ENCODE measurements around the gene CTDSP2. TPM values are rescaled to one million over a fixed set of nuclear protein-coding genes. Genes with fewer than 3 reads are reported as not detected.
A peak's percentile ranks its signal among the peaks of the same experiment; 100 is the strongest.
"Not testable (repeated sequence)": the region's sequence is repeated elsewhere in the genome, so short reads cannot be mapped to it uniquely, and the experiment has no call there.

The CTDSP2 gene
- total and polyA plus RNA-seq, 2 of the 8 experiments (the other 6 are each of a cell fraction or from before 2014, with no cell fraction given) = 71.3 to 91.7 TPM

GRCh38 chr12:57886964-57887363 is 40.4 kb upstream of the CTDSP2 start:
- not testable (repeated sequence) for H3K56ac ChIP-seq (replicated peaks; ENCODE audit: insufficient read length, low read depth, low read length); FAIRE-seq; H4K5ac ChIP-seq (ENCODE audit: insufficient read length, low read depth, low read length); H2BK20ac ChIP-seq (ENCODE audit: low read length); H4K8ac ChIP-seq (ENCODE audit: extremely low read depth, insufficient read depth, low read length); H3K9me3 ChIP-seq (ENCODE audit: insufficient read depth in 2 of 2, low read depth in 1 of 2, low read length in 1 of 2); H3K79me2 ChIP-seq (ENCODE audit: control insufficient read depth in 1 of 2, insufficient read depth in 2 of 2, low read length in 2 of 2); H3K14ac ChIP-seq (ENCODE audit: insufficient read length); H4K91ac ChIP-seq (replicated peaks; ENCODE audit: insufficient read length, low read length); DNase-seq (ENCODE audit: low read depth in 1 of 2, low spot score in 2 of 2); H2AK5ac ChIP-seq (ENCODE audit: low read depth, low read length); H3K23me2 ChIP-seq (ENCODE audit: low read depth, low read length); H3K36me3 ChIP-seq (ENCODE audit: control insufficient read depth in 2 of 4, insufficient read depth in 4 of 4, low read length in 3 of 4); H3K23ac ChIP-seq (ENCODE audit: insufficient read length); H2BK15ac ChIP-seq (ENCODE audit: low read length); H3K4me2 ChIP-seq (ENCODE audit: insufficient read depth in 1 of 2, low read depth in 2 of 2, low read length in 2 of 2); H2BK5ac ChIP-seq (ENCODE audit: low read depth, low read length); H3K27ac ChIP-seq (ENCODE audit: low read depth, low read length); H3K4ac ChIP-seq (replicated peaks; ENCODE audit: insufficient read length, low read depth, low read length); H3K4me3 ChIP-seq (ENCODE audit: extremely low read depth in 1 of 4, insufficient read depth in 2 of 4, low read depth in 3 of 4, low read length in 4 of 4); H2AFZ ChIP-seq (ENCODE audit: low read length); H3K27me3 ChIP-seq (replicated peaks in 1 of 4; ENCODE audit: control insufficient read depth in 3 of 4, extremely low read depth in 1 of 4, insufficient read depth in 3 of 4, low read length in 3 of 4); H2BK120ac ChIP-seq (replicated peaks; ENCODE audit: low read depth, low read length); H3K9ac ChIP-seq (replicated peaks in 1 of 4; ENCODE audit: extremely low read depth in 1 of 4, low read depth in 3 of 4, low read length in 3 of 4); H3K79me1 ChIP-seq (ENCODE audit: low read depth, low read length); H3K18ac ChIP-seq (ENCODE audit: extremely low read depth, low read length); H4K20me1 ChIP-seq (replicated peaks in 1 of 2; ENCODE audit: control insufficient read depth in 1 of 2, insufficient read depth in 2 of 2, low read length in 2 of 2)
- WGBS, 2 experiments (ENCODE audit: extremely low coverage in 1 of 2, insufficient coverage in 1 of 2, insufficient read length in 1 of 2, insufficient replicate concordance in 2 of 2, low coverage in 1 of 2, low lambda C conversion rate in 2 of 2, missing lambda C conversion rate in 1 of 2) = 83% methylated on average over 4 of the region's 4 CpGs; no CpG with 5 or more reads in 1 of the 2 experiments
- ChIA-PET CTCF (ENCODE audit: partially characterized antibody) (interaction anchor here (0.9 to 4.4 kb wide), 7 partner anchors 10 to 74 kb away, joined by 3 to 26 read pairs (median 5); no protein-coding TSS in a partner anchor), POLR2A (ENCODE audit: partially characterized antibody) (interaction anchor here (0.6 to 4.5 kb wide), 7 partner anchors 10 to 54 kb away, joined by 3 to 28 read pairs (median 6); partner anchors contain the start of genes ATP23 and CTDSP2)
- peaks cover 2 to 18% (median 14%) of the 10 kb centered on the region in 4 experiments for H3K4me1 ChIP-seq (replicated peaks in 1 of 4; ENCODE audit: control insufficient read depth in 3 of 4, insufficient read depth in 4 of 4, low read length in 3 of 4)
- H2BK12ac ChIP-seq (ENCODE audit: low read depth, low read length) = 0 out of 2 replicates have a peak overlapping the region, but pooled peaks have one; percentile 23

Data from H1 (cell line).